RPMI7951 (cell line): ENCODE measurements around the gene CCNJ. TPM values are rescaled to one million over a fixed set of nuclear protein-coding genes. Genes with fewer than 3 reads are reported as not detected.
"Not testable (repeated sequence)": the region's sequence is repeated elsewhere in the genome, so short reads cannot be mapped to it uniquely, and the experiment has no call there.

ENCODE experiments used
- DNase-seq: peaks from one replicate; pipeline ENCODE4 v3.0.0-alpha.2; 2012; ENCODE audit warnings: low read depth
- total RNA-seq: library from RNA; depleted of rRNA; stranded (reverse); fragments of >200 nt; shearing (Covaris generic); gene quantifications from 2 replicates; pipeline ENCODE4 v1.2.3, GENCODE V29; 2014; rRNA removed

The CCNJ gene, protein sequence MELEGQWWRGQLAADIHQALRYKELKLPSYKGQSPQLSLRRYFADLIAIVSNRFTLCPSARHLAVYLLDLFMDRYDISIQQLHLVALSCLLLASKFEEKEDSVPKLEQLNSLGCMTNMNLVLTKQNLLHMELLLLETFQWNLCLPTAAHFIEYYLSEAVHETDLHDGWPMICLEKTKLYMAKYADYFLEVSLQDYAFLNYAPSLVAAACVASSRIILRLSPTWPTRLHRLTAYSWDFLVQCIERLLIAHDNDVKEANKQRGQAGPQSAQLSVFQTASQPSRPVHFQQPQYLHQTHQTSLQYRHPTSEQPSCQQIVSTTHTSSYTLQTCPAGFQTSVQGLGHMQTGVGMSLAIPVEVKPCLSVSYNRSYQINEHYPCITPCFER
- total RNA-seq, result 3.7 and 4.1 TPM in 2 replicates

DNA sequence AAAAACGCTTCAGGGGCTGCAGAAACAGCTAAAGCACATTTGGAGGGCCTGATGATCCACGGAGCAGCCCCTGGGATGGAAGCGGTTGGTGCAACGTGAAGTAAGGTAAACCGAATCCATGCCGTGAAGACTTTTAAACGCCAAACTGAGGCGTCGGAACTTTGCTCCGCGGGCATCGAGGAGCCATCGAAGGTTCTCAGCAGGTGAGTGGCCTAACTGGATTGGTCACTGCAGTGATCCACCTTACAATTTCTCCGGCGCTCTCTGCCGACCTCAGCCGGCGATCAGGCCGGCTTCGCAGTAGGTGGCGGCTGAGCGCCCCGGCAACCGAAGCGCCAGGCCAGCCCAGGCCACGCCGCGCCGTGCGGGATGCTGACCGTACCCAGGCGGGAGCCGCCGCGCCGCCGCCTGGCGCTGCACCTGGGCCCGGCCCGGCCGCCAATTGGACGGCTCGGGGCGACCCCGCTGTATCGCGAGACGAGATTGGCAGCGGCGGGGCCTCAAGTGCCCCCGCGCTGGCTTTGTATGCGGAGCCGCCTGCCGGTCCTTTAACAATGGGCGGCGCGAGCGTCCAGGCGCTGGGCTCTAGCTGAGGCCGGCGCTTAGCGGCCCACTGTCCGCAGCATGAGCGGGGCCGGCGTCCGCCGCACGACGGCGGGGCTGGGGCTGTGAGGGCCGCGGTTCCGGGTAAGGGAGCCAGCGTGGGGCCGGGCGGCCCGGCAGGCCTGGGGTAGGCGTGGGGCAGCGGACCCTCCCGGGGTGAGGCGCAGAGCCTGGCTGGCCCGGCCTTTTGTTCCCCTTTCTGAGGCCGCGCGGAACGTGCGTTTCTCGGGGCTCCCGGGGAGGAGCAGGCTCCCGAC, at the start of gene CCNJ:
Gene CCNJ, plus strand, starts transcription at position 551 of the 860 bp plus-strand sequence. CDS start 811 bp downstream, outside the sequence.
- DNase-seq, result peak; percentile 87

DNA sequence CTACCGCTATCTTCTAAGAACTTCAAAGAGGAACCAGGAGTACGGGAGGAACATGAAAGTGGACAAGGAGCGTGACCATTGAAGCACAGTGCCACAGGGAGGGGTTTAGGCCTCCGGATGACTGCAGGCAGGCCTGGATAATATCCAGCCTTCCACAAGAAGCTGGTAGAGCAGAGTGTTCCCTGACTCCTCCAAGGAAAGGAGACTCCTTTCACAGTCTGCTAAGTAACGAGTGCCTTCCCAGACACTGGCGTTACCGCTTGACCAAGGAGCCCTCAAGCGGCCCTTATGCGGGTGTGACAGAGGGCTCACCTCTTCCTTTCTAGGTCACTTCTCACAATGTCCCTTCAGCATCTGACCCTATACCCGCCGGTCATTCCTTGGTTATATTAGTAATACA, 49.0 kb upstream of the CCNJ start:
- DNase-seq, result not testable (repeated sequence)

DNA sequence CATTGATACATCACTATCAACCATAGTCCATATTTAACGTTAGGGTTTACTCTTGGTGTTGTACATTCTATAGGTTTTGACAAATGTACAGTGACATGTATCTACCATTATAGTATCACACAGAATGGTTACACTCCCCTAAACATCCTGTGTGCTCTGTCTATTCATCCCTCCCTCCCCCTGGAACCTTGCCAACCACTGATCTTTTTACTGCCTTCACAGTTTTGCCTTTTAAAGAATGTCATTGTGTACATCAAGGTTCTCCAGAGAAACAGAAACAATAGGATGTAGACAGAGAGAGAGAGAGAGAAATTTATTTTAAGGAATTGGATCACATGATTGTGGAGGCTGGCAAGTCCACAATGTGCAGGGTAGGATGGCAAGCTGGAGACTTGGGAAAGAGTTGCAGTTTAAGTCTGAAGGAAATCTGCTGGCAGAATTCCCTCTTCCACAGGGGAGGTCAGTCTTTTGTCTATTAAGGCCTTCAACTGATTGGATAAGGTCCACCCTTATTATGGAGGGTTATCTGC, 45.1 kb upstream of the CCNJ start:
- DNase-seq, result no peak

DNA sequence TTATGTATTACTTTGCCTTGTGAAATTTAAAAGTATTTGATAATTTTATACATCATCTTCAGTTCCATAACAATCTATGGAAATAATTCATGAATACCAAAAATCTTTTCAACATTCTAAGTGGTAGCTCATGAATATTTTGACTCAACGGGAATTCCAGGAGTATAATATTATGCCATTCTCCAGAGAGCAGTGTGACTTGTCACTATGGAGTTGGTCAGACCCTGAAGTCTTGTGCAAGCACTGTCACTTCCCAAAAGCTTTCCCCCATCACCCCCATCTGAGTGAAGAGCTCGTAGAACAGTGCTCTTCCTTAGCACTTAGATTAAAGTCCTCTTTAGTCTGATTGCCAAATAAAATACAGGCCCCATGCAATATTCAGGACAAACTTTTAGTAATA, 29.4 kb upstream of the CCNJ start:
- no peak for DNase-seq

DNA sequence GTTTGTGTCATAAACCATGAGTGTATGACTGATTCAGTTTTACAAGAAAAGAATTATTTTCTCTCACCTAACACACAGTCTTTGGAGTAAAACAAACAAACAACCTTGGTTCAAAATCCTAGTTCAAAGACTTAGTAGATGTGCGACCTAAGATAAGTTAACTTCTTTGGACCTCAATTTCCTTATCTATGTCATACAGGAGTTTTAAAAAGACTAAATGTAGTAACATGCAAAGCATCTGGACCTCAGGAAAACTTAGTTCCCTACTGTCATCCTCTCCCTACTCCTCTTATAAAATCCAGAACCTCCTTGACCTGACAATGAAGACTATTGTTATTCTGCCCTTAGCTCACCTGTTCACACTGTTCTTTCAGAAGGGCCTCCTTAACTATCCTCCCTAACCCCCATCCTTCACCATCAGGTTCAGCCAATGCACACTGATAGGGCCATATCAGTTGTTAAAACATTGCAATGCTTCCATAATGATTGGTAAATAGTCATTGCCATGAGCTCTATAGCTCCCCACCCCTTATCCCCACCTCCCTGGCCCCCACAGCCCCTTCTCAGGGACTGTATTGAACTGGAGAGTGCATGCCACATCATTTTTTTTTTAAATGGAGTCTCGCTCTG, 28.8 kb upstream of the CCNJ start:
- no peak for DNase-seq

DNA sequence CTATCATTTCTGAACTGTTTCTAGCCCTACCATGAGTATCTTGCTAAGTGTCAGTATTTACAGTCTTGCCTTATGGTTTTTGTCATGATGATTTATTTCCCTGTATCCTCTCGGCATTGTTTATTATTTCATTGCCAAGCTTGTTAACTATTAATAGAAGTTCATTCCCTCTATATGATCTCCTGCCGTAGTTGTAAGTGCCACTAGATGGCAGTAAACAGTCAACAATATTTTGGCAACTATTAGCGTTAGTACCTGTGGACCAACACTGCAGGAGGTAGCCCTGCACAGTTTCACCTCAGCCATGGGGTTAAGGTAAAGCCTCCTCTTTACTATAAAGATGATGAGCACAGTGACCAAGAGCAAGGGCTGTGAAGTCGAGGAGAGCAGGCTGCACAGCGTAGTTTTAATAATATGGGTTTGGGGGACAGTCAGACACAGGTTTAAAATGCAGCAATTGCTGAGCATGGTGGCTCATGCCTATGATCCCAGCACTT, 26.1 kb upstream of the CCNJ start:
- peak; percentile 46 for DNase-seq

DNA sequence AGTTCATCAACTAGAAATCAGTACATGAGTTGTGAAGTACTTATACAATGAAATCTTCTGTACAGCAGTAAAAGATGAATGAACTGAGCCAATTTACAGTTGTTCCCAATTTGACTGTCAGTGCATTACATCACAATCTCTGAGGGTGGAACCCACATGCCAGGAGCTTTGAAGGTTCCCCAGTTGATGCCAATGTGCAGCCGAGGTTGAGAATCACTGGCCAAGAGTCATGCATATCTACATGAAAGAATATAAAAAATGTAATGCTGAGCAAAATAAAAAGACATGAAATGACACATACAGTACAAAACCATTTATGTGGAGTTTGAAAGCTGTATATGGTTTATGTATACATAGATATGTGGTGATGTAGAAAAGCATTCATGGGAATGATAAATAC, 22.1 kb upstream of the CCNJ start:
- no peak for DNase-seq

DNA sequence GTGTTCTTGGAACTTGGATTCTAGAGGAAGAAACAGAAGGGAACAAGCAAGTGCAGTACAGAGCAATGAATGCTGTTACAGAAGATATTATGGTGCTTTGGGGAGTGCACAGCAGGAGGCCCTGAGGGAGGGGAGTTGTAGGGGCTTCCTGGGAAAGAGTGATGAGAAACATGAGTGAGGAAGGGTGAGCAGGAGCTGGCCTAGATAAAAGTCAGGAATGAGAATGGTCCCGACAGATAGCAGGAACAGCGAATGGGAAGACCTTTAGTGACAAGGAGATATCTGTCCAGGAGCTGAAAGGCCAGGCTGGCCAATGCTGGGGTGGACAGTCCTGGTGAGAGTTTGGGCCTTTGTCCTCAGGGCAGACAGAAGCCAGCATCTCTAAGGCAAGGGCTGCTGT, 20.6 kb upstream of the CCNJ start:
- no peak for DNase-seq

DNA sequence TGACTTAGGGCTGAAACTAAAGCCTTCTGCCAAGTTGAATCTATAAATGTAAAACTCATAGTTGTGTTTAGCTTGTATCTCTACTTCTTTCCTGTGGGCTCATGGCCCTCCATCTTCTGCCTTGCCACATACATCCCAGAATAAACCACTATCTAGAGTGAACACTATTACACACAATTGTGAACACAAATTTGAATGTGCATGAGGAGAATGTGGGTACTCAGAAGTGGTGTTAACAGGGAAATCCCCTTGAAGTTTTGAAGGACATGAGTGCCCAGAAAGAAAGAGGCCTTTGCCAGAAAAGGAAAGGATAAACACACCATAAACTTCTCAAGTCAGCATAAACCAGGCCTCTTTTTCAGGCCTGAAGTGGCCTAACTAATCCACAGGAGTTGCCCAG, 20.2 kb upstream of the CCNJ start:
- DNase-seq, result no peak

DNA sequence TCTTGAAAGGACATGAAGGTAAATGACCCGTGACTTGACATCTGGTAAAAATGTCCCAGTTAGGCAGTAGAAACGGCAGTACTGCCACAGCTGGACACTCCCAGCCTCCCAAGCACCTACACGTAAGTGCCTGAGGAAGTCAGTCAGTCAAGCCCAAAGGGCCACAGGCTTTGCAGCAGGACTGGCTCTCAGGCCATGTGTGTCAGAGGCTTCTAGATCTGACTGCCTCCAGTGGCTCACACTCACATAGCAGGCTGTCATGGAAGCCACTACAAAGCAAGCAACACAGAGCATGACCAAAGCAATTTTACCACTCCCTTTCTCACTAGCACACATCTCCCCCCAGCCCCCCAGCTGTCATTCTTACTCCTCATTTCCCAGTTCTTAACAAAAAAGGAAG, 17.8 kb upstream of the CCNJ start:
- peak; percentile 24 for DNase-seq

DNA sequence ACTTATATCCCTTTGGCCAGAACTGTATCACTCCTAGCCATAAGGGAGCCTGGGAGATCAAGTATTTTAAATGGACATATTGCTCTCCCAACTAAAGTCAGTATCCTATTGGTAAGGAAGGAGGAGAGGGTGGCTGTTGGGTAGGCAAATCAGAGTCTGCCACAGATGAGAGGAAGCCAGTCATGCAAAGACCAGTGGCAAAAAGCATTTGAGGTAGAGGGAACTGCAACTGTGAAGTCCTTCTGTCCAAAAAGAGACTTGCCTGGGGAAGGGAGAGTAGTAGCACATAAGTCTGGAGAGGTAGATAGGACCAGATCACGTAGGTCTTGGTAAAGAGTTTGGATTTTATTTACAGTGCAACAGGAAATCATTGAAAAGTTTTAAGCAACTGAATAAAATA, 8.8 kb upstream of the CCNJ start:
- DNase-seq, result no peak

DNA sequence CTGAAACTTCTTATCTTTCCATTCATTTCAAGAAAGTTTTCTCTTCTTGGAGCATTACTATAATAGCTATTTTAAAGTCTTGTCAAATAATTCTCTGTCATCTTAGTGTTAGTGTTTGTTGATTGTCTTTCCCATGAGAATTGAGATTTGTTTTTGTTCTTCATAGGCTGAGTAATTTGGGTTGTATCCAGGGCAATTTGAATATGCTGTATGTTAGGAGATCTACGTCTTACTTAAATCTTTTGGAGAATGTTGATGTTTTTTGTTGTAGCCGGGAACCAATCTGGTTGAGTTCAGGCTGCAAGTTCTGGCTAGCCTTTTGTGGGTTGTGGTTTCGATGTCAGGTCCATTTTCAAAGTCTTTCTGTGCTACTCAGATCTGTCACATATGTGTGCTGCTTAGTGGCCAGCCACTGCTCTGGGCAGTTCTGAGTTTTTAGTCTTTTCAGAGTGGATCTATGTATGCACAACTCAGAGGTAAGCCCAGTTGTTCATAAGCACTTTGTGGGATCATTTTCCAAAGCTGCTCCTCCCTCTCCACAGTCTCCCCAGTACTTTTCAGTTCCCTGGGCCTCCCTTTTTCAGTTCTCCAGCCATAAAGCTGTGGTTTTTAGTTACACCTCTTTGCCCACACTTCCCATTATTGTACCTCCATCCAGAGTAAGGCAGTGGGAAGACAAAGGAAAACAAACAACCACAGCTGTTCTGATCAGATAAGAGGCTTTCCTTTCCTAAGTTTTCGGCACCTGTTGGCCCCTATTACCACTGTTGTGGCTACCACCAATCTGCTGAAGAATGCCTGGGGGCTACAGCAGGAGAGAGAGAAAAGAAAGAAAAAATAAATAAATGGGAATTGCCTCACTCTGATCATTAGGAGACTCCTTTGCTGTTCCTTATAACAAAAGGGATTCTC, 4.7 kb upstream of the CCNJ start:
- DNase-seq, result no peak

DNA sequence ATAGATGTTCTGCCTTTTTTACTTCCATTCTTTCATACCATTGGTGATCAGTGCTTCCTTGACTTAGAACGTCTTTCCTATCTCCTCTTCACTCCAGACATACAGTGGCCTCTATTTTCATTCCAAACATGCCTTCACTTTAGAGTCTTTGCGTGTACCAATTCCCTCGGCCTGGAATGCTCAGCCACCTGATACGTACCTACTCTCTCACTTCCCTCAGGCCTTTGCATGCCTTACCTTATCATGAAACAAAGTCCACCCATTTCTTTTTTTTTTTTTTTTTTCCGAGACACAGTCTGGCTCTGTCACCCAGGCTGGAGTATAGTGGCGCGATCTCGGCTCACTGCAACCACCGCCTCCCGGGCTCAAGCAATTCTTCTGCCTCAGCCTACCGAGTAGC, 2.2 kb upstream of the CCNJ start:
- DNase-seq, result no peak

DNA sequence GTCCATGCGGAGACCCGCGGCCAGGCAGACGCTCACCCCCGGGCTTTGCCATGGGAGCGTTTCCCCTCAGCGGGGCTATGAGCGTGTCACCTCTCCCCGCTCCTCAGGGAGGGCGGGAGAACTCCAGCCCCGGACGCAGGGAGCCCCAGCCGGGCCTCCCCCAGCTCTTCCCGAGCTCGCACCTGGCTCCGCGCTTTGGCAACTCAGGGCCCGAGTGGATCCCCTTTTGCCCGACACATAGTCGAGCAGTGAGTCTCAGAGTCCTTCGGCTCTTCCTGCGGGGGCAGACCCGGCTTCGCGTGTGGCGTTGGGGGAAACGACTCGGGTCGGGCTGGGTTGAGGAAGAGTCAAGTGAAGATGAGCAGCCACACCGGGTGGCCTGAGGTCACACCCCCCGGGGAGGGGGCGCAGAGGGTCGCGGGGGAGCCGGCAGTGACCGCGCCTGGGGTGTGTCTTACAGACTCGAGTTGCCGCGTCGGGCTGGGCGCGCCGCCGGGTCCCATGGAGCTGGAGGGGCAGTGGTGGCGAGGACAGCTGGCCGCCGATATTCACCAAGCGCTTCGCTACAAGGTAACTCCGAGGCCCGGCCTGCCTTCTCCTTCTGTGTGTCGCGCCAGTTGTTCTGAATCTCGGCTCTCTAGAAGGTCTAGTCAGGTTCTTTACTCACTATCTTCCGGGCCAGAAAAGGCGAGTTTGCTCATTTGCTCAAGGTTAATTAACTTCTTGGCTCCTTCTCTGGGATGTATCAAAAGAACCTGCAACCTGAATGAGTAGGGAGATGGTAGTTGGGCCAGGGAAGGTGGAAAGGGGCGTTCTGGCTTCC, 721 bp downstream of the CCNJ start:
- peak; percentile 31 for DNase-seq

DNA sequence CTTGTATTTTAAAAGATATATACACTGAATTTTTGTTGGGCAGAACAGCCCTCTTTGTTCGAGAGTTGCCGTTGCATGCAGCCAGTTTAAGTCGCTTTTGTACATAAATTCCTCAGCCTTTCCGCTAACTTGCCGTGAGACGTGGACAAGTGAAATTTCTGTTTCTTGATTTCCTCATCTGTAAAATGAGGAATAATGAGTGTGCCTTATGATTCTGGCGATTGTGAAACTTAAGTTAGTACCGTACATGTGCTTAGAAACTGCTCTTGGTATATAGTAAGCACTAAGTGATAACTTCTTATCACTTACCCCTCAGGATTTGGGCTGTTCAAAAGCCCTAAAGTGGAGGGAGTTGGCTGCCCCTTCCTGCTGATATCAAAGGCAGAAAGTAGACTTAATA, 1.4 kb downstream of the CCNJ start:
- DNase-seq, result peak; percentile 11

DNA sequence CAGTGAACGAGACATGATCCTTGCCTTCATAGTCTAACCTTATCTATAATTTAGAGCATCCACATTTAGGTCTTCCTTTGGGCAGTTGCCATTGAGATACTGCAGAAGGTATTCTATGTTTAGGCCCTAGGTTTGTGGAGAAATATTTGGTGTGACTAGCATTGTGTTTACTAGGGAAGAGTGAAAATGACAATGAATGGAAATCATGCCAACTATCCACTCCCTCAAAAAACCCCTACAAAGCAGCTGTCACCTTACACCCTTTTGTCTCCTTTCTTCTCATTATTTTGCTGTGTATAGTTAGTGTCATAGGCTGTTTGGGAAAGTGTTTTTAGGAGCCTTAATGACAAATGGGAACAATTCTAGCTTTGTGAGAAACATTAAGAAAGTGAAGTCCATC, 3.2 kb downstream of the CCNJ start:
- no peak for DNase-seq

DNA sequence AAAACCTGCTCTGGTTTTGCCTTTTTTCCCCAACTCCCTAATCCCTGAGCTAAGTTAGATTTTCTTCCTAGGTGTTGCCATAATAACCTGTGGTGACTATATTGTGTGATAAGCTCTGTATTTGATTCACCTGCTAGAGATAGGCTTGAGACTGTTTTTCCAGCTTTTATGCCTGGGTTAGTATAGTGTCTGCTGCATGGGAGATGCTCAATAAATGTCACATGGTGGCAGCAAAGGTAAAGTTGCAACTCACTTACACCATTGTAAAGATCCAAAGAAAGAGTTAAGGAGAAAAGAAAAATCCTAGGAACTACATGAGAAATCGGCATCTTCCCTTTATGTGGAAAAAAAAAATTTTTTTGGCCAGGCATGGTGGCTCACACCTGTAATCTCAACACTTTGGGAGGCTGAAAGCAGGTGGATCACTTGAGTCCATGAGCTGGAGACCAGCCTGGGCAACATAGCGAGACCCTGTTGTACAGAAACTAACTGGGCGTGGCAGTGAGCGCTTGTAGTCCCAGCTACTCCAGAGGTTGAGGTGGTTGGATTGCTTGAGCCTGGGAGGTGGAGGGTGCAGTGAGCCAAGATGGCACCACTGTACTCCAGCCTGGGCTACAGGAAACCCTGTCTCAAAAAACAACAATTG, 3.7 kb downstream of the CCNJ start:
- peak; percentile 15 for DNase-seq

DNA sequence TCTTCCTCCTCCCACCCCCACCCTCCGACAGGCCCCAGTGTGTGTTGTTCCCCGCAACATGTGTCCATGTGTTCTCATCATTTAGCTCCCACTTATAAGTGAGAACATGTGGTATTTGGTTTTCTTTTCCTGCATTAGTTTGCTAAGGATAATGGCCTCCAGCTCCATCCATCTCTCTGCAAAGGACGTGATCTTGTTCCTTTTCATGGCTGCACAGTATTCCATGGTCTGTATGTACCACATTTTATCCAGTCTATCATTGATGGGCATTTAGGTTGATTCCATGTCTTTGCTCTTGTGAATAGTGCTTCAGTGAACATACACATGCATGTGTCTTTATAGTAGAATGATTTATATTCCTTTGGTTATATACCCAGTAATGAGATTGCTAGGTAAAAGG, 4.5 kb downstream of the CCNJ start:
- not testable (repeated sequence) for DNase-seq

DNA sequence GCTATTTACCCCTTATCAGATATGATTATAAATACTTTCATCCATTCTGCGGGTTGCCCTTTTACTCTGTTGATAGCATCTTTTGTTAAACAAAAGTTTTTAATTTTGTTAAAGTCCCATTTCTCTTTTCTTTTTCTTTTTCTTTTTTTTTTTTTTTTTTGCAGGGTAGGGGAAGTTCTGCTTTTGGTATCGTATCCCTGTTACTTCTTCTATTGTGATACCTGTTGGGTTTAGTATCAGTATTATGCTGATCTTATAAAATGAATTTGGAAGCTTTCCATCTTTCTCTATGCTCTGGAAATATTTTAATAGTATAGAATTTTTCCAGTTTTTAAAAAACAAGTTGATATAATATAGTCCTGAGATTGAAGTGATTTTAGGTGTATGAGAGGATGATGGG, 6.0 kb downstream of the CCNJ start:
- no peak for DNase-seq

DNA sequence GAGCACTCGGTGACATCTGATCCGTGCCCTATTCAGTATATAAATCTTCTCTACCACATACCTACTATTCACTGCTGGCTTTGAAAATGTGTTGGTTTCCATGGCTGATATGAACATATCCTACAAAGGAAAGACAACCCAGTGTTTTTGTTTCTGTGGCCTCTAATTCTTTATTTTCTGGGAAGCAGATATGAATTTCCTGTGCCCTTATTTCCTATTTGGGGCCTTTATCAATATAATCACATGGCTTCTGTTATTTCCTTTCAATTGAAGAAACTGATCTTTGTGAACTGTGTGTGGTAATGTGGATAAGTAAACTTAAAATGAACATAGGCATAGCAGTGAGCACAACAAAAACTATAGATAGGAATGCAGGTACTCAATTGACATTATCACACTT, 10.6 kb downstream of the CCNJ start:
- no peak for DNase-seq
